SK-N-SH treated with all-trans-retinoic acid at 6 μM for 48 hours (cell line): Measurements from ENCODE around the gene EEF2KMT.

ENCODE experiments used
- ATAC-seq: fragments of 200-7000 bp; cut with Tn5 transposase; 3 replicates; pipeline ENCODE4 v1.9.1; 2020; ENCODE audit warnings: mild to moderate bottlenecking, moderate library complexity
- ARNTL ChIP-seq: fragments of 450-650 bp; formaldehyde crosslinking; IDR thresholded peaks from 2 replicates; pipeline ENCODE4 v1.5.0; 2020; ENCODE audit warnings: low read depth, mild to moderate bottlenecking, moderate library complexity, borderline replicate concordance
- BACH2 ChIP-seq: fragments of 250-450 bp; sonication (Bioruptor Pico); IDR thresholded peaks from 2 replicates; pipeline ENCODE4 v1.9.0; 2021; ENCODE audit warnings: mild to moderate bottlenecking, borderline replicate concordance
- CSDC2 ChIP-seq: fragments of 250-450 bp; sonication (Bioruptor Pico); IDR thresholded peaks from 2 replicates; pipeline ENCODE4 v1.5.0; 2020; ENCODE audit warnings: mild to moderate bottlenecking, moderate library complexity
- ESRRG ChIP-seq: fragments of 250-450 bp; sonication (Bioruptor Pico); IDR thresholded peaks from 2 replicates; pipeline ENCODE4 v1.6.1; 2021; ENCODE audit warnings: mild to moderate bottlenecking
- GLIS3 ChIP-seq: fragments of 250-450 bp; sonication (Bioruptor Pico); IDR thresholded peaks from 2 replicates; pipeline ENCODE4 v1.5.0; 2020; ENCODE audit warnings: mild to moderate bottlenecking, moderate library complexity
- ISL1 ChIP-seq: fragments of 250-450 bp; sonication (Bioruptor Pico); IDR thresholded peaks from 2 replicates; pipeline ENCODE4 v2.1.2; 2022; ENCODE audit warnings: mild to moderate bottlenecking, moderate library complexity
- OSR1 ChIP-seq: fragments of 250-450 bp; sonication (Bioruptor Pico); IDR thresholded peaks from 2 replicates; pipeline ENCODE4 v1.8.0; 2022; ENCODE audit warnings: moderate library complexity, mild to moderate bottlenecking, inconsistent platforms
- POU6F1 ChIP-seq: fragments of 250-450 bp; sonication (Bioruptor Pico); IDR thresholded peaks from 2 replicates; pipeline ENCODE4 v1.8.0; 2021; ENCODE audit warnings: low read depth, mild to moderate bottlenecking, moderate library complexity, borderline replicate concordance
- PPARA ChIP-seq: fragments of 250-450 bp; sonication (Bioruptor Pico); IDR thresholded peaks from 2 replicates; pipeline ENCODE4 v1.5.0; 2020; ENCODE audit warnings: mild to moderate bottlenecking, borderline replicate concordance
- RARB ChIP-seq: fragments of 250-450 bp; sonication (Bioruptor Pico); IDR thresholded peaks from 2 replicates; pipeline ENCODE4 v1.8.0; 2021; ENCODE audit warnings: mild to moderate bottlenecking, moderate library complexity
- SNAI2 ChIP-seq: fragments of 250-450 bp; sonication (Bioruptor Pico); IDR thresholded peaks from 2 replicates; pipeline ENCODE4 v1.5.0; 2020; ENCODE audit warnings: mild to moderate bottlenecking, moderate library complexity
- TCF4 ChIP-seq: fragments of 250-450 bp; sonication (Bioruptor Pico); IDR thresholded peaks from 2 replicates; pipeline ENCODE4 v1.8.0; 2021; ENCODE audit warnings: mild to moderate bottlenecking, moderate library complexity, borderline replicate concordance
- TOX ChIP-seq: fragments of 250-450 bp; sonication (Bioruptor Pico); IDR thresholded peaks from 2 replicates; pipeline ENCODE4 v1.8.0; 2021; ENCODE audit warnings: mild to moderate bottlenecking, moderate library complexity, borderline replicate concordance
- TSHZ2 ChIP-seq: fragments of 250-450 bp; sonication (Bioruptor Pico); IDR thresholded peaks from 2 replicates; pipeline ENCODE4 v1.5.0; 2020; ENCODE audit warnings: mild to moderate bottlenecking, moderate library complexity
- ZC3H10 ChIP-seq: fragments of 250-450 bp; sonication (Bioruptor Pico); IDR thresholded peaks from 2 replicates; pipeline ENCODE4 v1.5.1; 2021; ENCODE audit warnings: mild to moderate bottlenecking, moderate library complexity
- ZFP3 ChIP-seq: fragments of 250-450 bp; sonication (Bioruptor Pico); IDR thresholded peaks from 2 replicates; pipeline ENCODE4 v1.5.0; 2020; ENCODE audit warnings: mild to moderate bottlenecking, moderate library complexity
- ZFP30 ChIP-seq: fragments of 450-650 bp; formaldehyde crosslinking; IDR thresholded peaks from 2 replicates; pipeline ENCODE4 v1.5.0; 2022; ENCODE audit warnings: mild to moderate bottlenecking, moderate library complexity
- ZNF565 ChIP-seq: fragments of 450-650 bp; formaldehyde crosslinking; conservative IDR thresholded peaks from 2 replicates; pipeline ENCODE4 v1.5.0; 2020; ENCODE audit warnings: low read depth, mild to moderate bottlenecking, moderate library complexity
- ZNF70 ChIP-seq: fragments of 450-650 bp; formaldehyde crosslinking; IDR thresholded peaks from 2 replicates; pipeline ENCODE4 v1.5.0; 2020; ENCODE audit warnings: mild to moderate bottlenecking, moderate library complexity
- ZNF8 ChIP-seq: fragments of 450-650 bp; formaldehyde crosslinking; IDR thresholded peaks from 2 replicates; pipeline ENCODE4 v1.5.0; 2020; ENCODE audit warnings: mild to moderate bottlenecking, moderate library complexity
- TF ChIP-seq, protein P1 (sequence below): fragments of 250-450 bp; sonication (Bioruptor Pico); IDR thresholded peaks from 2 replicates; pipeline ENCODE4 v1.5.1; 2020; ENCODE audit warnings: low read depth, mild to moderate bottlenecking, moderate library complexity
- TF ChIP-seq, protein P2 (sequence below): fragments of 250-450 bp; sonication (Bioruptor Pico); IDR thresholded peaks from 2 replicates; pipeline ENCODE4 v1.5.1; 2021; ENCODE audit warnings: mild to moderate bottlenecking, moderate library complexity

The EEF2KMT gene

DNA sequence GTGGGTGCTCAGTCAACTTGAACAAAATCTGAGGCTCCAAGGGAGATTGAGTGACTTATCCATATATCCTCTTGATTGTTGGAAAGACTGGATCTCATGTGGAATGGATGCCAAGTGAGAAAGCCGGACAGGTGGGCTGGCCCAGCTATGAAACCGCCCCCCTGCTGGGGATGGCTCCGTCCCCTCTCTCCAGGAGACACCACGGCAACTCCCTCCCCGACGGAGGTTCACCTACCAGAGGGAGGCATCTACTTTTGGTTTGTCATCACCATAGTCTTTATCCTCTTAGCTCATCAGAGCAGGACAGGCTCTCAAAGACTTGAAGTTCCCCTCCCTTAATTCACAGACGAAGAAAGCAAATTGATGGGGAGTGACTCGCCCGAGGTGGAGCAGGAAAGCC is 27.7 kb downstream of the EEF2KMT start:
- no peak for ATAC-seq
- TF ChIP-seq GLIS3 (CRISPR knock-in tag) (no peak), ZFP3 (CRISPR knock-in tag) (no peak), BACH2 (CRISPR knock-in tag) (no peak), ZNF70 (CRISPR knock-in tag) (no peak), POU6F1 (CRISPR knock-in tag) (no peak), ZNF8 (no peak), ARNTL (no peak), PPARA (CRISPR knock-in tag) (no peak), ZNF565 (CRISPR knock-in tag) (no peak), ZC3H10 (no peak), ISL1 (CRISPR knock-in tag) (no peak)
- TF ChIP-seq, protein P1, sequence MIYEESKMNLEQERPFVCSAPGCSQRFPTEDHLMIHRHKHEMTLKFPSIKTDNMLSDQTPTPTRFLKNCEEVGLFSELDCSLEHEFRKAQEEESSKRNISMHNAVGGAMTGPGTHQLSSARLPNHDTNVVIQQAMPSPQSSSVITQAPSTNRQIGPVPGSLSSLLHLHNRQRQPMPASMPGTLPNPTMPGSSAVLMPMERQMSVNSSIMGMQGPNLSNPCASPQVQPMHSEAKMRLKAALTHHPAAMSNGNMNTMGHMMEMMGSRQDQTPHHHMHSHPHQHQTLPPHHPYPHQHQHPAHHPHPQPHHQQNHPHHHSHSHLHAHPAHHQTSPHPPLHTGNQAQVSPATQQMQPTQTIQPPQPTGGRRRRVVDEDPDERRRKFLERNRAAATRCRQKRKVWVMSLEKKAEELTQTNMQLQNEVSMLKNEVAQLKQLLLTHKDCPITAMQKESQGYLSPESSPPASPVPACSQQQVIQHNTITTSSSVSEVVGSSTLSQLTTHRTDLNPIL = no peak
- TF ChIP-seq, protein P2, sequence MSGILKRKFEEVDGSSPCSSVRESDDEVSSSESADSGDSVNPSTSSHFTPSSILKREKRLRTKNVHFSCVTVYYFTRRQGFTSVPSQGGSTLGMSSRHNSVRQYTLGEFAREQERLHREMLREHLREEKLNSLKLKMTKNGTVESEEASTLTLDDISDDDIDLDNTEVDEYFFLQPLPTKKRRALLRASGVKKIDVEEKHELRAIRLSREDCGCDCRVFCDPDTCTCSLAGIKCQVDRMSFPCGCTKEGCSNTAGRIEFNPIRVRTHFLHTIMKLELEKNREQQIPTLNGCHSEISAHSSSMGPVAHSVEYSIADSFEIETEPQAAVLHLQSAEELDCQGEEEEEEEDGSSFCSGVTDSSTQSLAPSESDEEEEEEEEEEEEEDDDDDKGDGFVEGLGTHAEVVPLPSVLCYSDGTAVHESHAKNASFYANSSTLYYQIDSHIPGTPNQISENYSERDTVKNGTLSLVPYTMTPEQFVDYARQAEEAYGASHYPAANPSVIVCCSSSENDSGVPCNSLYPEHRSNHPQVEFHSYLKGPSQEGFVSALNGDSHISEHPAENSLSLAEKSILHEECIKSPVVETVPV = no peak

DNA sequence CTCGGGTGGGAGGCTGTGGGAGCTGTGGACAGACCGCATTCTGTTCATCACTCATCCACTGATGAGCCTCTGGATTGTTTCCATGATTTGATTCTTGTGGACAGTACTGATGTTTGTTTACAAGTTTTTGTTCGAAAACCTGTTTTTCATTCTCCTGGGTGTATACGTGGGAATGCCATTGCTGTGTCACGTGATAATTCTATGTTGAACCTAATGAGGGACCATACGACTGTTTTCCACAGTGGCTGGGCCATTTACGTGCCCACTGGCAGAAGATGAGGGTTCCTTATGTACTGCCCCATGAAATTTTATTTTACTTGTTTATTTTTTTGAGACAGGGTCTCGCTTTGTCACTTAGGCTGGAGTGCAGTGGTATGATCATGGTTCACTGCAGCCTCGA is 28.5 kb downstream of the EEF2KMT start:
- no peak for ATAC-seq
- no peak for TF ChIP-seq ZFP3 (CRISPR knock-in tag)
- TF ChIP-seq BACH2 (CRISPR knock-in tag) = no peak
- TF ChIP-seq GLIS3 (CRISPR knock-in tag) = no peak
- TF ChIP-seq ZFP30 = no peak
- TF ChIP-seq TSHZ2 (CRISPR knock-in tag) = no peak
- TF ChIP-seq ZNF565 (CRISPR knock-in tag) = no peak
- no peak for TF ChIP-seq POU6F1 (CRISPR knock-in tag)
- TF ChIP-seq CSDC2 (CRISPR knock-in tag) = no peak
- TF ChIP-seq, protein P1 = no peak
- TF ChIP-seq SNAI2 (CRISPR knock-in tag) = no peak
- no peak for TF ChIP-seq ZNF8
- no peak for TF ChIP-seq ZC3H10
- TF ChIP-seq TOX (CRISPR knock-in tag) = no peak
- no peak for TF ChIP-seq ZNF70 (CRISPR knock-in tag)
- no peak for TF ChIP-seq RARB (CRISPR knock-in tag)
- no peak for TF ChIP-seq PPARA (CRISPR knock-in tag)
- no peak for TF ChIP-seq OSR1 (CRISPR knock-in tag)
- no peak for TF ChIP-seq TCF4 (CRISPR knock-in tag)

GRCh38 chr16:5066511-5066910 is 31.1 kb downstream of the EEF2KMT start:
- ATAC-seq = no peak
- TF ChIP-seq OSR1 (CRISPR knock-in tag) (no peak), ESRRG (CRISPR knock-in tag) (no peak), RARB (CRISPR knock-in tag) (no peak), ZNF565 (CRISPR knock-in tag) (no peak)
